Tibial artery (tissue), 4 donors: Measurements from ENCODE around the gene ARFGEF3.

Source experiments
- DNase-seq, 2 donors: peaks; one replicate each; pipeline ENCODE4 v3.0.0-alpha.2; 2019
- H3K27ac ChIP-seq, 2 donors: fragments of 200-600 bp; sonication (generic) in 1 of 2; 1 replicate in 1 of 2; 2 replicates in 1 of 2; pipeline ENCODE4 v1.5.1; 2018 to 2019; ENCODE audit warnings: mild to moderate bottlenecking in 1 of 2
- H3K27me3 ChIP-seq, 2 donors: fragments of 200-600 bp; sonication (generic) in 1 of 2; one replicate each; pipeline versions ENCODE4 v1.5.1 to v1.6.0; 2016 to 2019
- H3K36me3 ChIP-seq, 3 donors: fragments of 200-600 bp; sonication (generic) in 2 of 3; one replicate each; pipeline ENCODE4 v1.5.1; 2016 to 2019; ENCODE audit warnings: mild to moderate bottlenecking in 2 of 3
- H3K4me1 ChIP-seq, 4 donors: fragments of 200-600 bp; sonication (generic) in 2 of 4; 1 replicate in 3 of 4; 2 replicates in 1 of 4; pipeline ENCODE4 v1.5.1; 2016 to 2019
- H3K4me3 ChIP-seq, 2 donors: fragments of 200-600 bp; sonication (generic) in 1 of 2; 1 replicate in 1 of 2; 2 replicates in 1 of 2; pipeline ENCODE4 v1.5.1; 2018 to 2019; ENCODE audit warnings: mild to moderate bottlenecking in 2 of 2
- H3K9me3 ChIP-seq, 3 donors: fragments of 200-600 bp; sonication (generic) in 1 of 3; one replicate each; pipeline ENCODE4 v1.5.1; 2016 to 2019
- intact Hi-C: fragments of 100-400 bp; cut with DNase I; formaldehyde crosslinking; loops from one replicate; pipeline ENCODE4 v1.15.0; 2023; ENCODE audit warnings: low total_unique reads
- TF ChIP-seq, protein P1 (sequence below), 2 experiments: fragments of 200-600 bp in 1 of 2; fragments of 450-650 bp in 1 of 2; IDR thresholded peaks; one replicate each; pipeline ENCODE4 v1.5.1; 2017 to 2019; ENCODE audit warnings: antibody characterized with exemption in 2 of 2, mild to moderate bottlenecking in 1 of 2, moderate library complexity in 1 of 2

The ARFGEF3 gene

GRCh38 chr6:138297761-138298298 is 136.1 kb downstream of the ARFGEF3 start:
- TF ChIP-seq, protein P1, sequence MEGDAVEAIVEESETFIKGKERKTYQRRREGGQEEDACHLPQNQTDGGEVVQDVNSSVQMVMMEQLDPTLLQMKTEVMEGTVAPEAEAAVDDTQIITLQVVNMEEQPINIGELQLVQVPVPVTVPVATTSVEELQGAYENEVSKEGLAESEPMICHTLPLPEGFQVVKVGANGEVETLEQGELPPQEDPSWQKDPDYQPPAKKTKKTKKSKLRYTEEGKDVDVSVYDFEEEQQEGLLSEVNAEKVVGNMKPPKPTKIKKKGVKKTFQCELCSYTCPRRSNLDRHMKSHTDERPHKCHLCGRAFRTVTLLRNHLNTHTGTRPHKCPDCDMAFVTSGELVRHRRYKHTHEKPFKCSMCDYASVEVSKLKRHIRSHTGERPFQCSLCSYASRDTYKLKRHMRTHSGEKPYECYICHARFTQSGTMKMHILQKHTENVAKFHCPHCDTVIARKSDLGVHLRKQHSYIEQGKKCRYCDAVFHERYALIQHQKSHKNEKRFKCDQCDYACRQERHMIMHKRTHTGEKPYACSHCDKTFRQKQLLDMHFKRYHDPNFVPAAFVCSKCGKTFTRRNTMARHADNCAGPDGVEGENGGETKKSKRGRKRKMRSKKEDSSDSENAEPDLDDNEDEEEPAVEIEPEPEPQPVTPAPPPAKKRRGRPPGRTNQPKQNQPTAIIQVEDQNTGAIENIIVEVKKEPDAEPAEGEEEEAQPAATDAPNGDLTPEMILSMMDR (IDR thresholded peaks at IDR 0.05), result no peak
- intact Hi-C loops, result no loop called here
- Histone ChIP-seq H3K36me3 (peaks cover 0 to 4% (median 0%) of the 10 kb centered on the region in 3 donors), H3K4me1 (peaks cover 0 to 10% (median 0%) of the 10 kb centered on the region in 4 donors), H3K4me3 (no peak overlapping the region), H3K27me3 (no peaks in the 10 kb centered on the region), H3K27ac (no peak overlapping the region), H3K9me3 (no peaks in the 10 kb centered on the region)
- DNase-seq, result no peak

- Histone ChIP-seq H3K9me3 (no peaks in the 10 kb centered on the region), H3K4me3 (no peak overlapping the region), H3K4me1 (no peaks in the 10 kb centered on the region), H3K27me3 (no peaks in the 10 kb centered on the region), H3K27ac (no peak overlapping the region), H3K36me3 (peaks cover 0 to 4% (median 0%) of the 10 kb centered on the region in 3 donors)
- DNase-seq, result no peak
- intact Hi-C loops, result no loop called here
- TF ChIP-seq, protein P1 (IDR thresholded peaks at IDR 0.05), result no peak
These were observed 138.7 kb downstream of the ARFGEF3 start for GRCh38 chr6:138300469-138300868.

DNA sequence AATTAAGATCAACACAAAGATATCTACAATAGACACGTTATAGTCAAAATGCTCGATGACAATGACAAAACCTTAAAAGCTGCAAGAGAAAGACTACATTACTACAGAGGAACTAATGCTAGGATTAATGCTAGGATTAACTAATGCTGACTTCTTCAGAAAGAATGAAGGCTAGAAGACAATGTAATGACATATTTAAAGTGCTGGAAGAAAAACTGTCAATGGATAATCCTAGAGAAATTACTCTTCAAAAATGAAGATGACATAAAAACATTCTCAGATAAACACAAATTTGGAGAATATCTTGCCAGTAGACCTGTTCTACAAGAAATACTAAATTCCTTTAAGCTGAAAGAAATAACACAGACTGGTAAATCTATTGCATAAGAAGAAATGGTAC is 140.8 kb downstream of the ARFGEF3 start:
- DNase-seq, result no peak
- H3K4me1 ChIP-seq, result no peaks in the 10 kb centered on the region
- no peaks in the 10 kb centered on the region for H3K27me3 ChIP-seq
- no peaks in the 10 kb centered on the region for H3K9me3 ChIP-seq
- H3K27ac ChIP-seq, result no peak overlapping the region
- no peak overlapping the region for H3K4me3 ChIP-seq
- H3K36me3 ChIP-seq, result no peaks in the 10 kb centered on the region
- TF ChIP-seq, protein P1 (IDR thresholded peaks at IDR 0.05), result no peak
- intact Hi-C loops, result no loop called here

DNA sequence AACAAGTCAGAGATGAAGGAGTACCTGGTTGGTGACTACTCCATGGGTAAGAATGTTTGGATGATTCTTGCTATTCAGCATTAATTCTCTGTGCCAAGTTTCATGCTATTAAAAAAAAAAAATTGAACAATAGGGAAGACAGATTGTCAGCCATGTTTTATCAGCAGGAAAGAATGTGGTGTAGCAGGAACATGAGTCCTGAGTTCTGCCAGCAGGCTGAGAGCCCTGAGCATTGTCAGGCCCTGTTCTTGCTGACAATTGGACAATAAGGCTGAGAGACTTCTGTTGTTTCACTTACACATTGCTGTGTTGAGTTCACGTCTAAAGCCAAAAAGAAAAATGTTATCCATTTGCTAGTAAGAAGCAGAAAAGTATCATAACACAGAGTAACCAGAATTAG is 145.6 kb downstream of the ARFGEF3 start:
- Histone ChIP-seq H3K4me3 (no peak overlapping the region), H3K4me1 (no peaks in the 10 kb centered on the region), H3K27me3 (no peaks in the 10 kb centered on the region), H3K27ac (no peak overlapping the region), H3K9me3 (no peaks in the 10 kb centered on the region), H3K36me3 (no peaks in the 10 kb centered on the region)
- no peak for DNase-seq
- TF ChIP-seq, protein P1 (IDR thresholded peaks at IDR 0.05), result no peak
- intact Hi-C loops, result no loop called here

DNA sequence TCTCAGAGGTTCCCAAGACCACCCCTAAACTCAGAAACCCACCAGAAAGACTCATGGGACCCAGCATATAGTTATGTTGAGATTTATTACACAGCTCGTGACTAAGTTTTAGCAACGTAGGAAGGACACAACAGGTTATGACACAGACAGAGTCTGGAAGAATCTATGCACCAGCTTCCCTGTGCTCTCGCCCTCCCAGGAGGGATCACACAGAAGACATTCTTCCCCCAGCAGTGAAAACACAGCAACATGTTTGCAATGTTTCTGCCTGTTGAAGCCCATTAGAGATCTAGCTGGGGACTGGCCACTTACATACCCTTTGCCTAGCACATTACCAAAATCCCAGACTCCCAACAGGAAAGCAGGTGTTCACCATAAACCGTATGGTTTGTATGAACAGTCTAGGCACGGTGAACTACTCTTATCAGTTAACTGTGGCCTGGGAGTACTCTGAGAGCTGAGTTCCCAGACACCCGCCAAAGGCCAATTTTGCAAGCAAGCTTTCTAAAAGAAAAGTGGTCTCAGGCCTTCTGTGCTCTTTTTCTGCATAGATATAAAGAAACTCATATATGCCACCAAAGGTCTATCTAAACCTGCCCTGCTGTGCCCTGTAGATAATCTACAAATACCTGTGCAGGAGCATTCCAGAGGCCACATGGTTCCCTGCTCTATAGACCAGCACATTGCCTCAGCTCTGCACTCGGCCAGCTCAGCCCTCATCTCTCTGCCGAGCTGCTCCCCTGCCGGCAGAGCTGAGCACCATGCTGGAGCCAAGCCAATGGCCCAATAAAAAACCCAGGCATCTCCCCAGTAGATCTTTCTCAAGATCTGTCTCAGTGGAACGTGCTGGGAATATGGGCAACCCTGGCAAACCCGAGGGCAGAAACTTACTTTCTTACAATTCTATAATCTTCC is 146.3 kb downstream of the ARFGEF3 start:
- Histone ChIP-seq H3K27ac (no peak overlapping the region), H3K9me3 (no peaks in the 10 kb centered on the region), H3K4me3 (no peak overlapping the region), H3K36me3 (no peaks in the 10 kb centered on the region), H3K27me3 (no peaks in the 10 kb centered on the region), H3K4me1 (no peaks in the 10 kb centered on the region)
- TF ChIP-seq, protein P1 (IDR thresholded peaks at IDR 0.05), result peak in 1 of 2 experiments; percentile 14
- peak in 1 of 2 donors; percentile 34 for DNase-seq
- intact Hi-C loops, result no loop called here
